IPS-15b (cell line): ENCODE data around the gene TSNAX.
"Not testable (repeated sequence)": the region's sequence is repeated elsewhere in the genome, so short reads cannot be mapped to it uniquely, and the experiment has no call there.

Experiments
- H3K27me3 ChIP-seq: one replicate; pipeline ENCODE4 v1.6.1; 2013; ENCODE audit warnings: low read length; ENCODE audit not compliant: control insufficient read depth, insufficient read depth
- H3K36me3 ChIP-seq: one replicate; pipeline ENCODE4 v1.6.1; 2013; ENCODE audit warnings: low read length; ENCODE audit not compliant: control insufficient read depth, insufficient read depth
- H3K4me1 ChIP-seq: one replicate; pipeline ENCODE4 v1.6.1; 2013; ENCODE audit warnings: mild to moderate bottlenecking, low read length; ENCODE audit not compliant: control insufficient read depth, insufficient read depth
- H3K4me3 ChIP-seq: one replicate; pipeline ENCODE4 v1.5.1; 2013; ENCODE audit warnings: low read depth, low read length
- H3K9ac ChIP-seq: one replicate; pipeline ENCODE4 v1.6.1; 2013; ENCODE audit warnings: low read depth, mild to moderate bottlenecking, low read length
- H3K9me3 ChIP-seq: one replicate; pipeline ENCODE4 v1.6.1; 2013; ENCODE audit warnings: mild to moderate bottlenecking, low read length; ENCODE audit not compliant: control insufficient read depth, insufficient read depth

Gene TSNAX

DNA sequence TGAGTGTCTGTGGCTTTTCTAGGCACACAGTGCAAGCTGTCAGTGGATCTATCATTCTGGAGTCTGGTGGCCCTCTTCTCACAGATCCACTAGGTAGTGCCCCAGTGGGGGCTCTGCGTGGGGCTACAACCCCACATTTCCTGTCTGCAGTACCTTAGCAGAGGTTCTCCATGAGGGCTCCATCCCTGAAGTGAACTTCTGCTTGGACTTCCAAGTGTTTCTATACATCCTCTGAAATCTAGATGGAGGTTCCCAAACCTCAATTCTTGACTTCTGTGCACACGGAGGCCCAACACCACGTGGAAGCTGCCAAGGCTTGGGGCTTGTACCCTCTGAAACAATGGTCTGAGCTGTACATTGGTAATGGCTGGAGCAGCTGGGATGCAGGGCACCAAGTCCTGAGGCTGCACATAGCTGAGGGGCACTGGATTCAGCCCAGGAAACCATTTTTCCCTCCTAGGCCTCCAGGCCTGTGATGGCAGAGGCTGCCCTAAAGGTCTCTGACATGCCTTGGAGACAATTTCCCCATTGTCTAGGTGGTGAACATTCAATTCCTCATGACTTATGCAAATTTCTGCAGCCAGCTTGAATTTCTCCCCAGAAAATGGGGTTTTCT, 29.2 kb upstream of the TSNAX start:
- Histone ChIP-seq H3K4me3 (no peak overlapping the region), H3K9ac (no peak overlapping the region), H3K36me3 (no peaks in the 10 kb centered on the region), H3K4me1 (no peaks in the 10 kb centered on the region), H3K9me3 (no peaks in the 10 kb centered on the region), H3K27me3 (no peaks in the 10 kb centered on the region)

DNA sequence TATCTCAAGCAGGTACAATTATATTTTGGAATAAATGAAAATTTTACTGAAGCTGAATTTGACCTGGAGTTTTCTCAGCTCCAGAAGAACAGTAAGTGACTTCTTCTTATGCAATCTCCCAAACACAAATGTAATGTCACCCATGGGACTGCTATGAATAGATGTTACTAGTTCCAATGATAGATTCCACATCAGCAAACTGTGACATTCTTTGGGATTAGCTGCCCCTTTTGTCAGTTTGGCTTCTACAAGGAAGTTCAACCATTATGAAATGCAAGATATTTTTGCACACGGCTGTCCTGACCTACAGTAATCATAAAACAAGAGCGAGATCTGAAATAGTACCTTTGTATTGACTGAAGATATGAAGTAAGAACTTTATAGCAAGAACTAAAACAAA, 27.8 kb upstream of the TSNAX start:
- H3K36me3 ChIP-seq, result no peaks in the 10 kb centered on the region
- H3K27me3 ChIP-seq, result no peaks in the 10 kb centered on the region
- no peaks in the 10 kb centered on the region for H3K4me1 ChIP-seq
- H3K9ac ChIP-seq, result no peak overlapping the region
- H3K4me3 ChIP-seq, result no peak overlapping the region
- no peaks in the 10 kb centered on the region for H3K9me3 ChIP-seq

DNA sequence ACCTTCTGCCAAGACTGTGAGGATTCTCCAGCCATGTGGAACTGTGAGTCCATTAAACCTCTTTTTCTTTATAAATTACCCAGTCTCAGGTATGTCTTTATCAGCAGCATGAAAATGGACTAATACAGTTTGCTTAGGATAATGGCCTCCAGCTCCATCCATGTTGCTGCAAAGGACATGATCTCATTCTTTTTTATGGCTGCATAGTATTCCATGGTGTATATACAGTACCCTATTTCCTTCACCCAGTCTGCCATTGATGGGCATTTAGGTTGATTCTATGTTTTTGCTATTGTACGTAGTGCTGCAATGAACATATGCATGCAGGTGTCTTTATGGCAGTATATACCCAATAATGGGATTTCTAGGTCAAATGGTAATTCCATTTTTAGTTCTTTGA, 25.3 kb upstream of the TSNAX start:
- H3K36me3 ChIP-seq, H3K27me3 ChIP-seq, H3K9me3 ChIP-seq, H3K4me3 ChIP-seq, H3K4me1 ChIP-seq, H3K9ac ChIP-seq: not testable (repeated sequence)

GRCh38 chr1:231507476-231508355, 20.8 kb upstream of the TSNAX start:
- H3K4me3 ChIP-seq, result no peak overlapping the region
- no peaks in the 10 kb centered on the region for H3K4me1 ChIP-seq
- no peaks in the 10 kb centered on the region for H3K36me3 ChIP-seq
- H3K9me3 ChIP-seq, result no peaks in the 10 kb centered on the region
- no peak overlapping the region for H3K9ac ChIP-seq
- no peaks in the 10 kb centered on the region for H3K27me3 ChIP-seq

DNA sequence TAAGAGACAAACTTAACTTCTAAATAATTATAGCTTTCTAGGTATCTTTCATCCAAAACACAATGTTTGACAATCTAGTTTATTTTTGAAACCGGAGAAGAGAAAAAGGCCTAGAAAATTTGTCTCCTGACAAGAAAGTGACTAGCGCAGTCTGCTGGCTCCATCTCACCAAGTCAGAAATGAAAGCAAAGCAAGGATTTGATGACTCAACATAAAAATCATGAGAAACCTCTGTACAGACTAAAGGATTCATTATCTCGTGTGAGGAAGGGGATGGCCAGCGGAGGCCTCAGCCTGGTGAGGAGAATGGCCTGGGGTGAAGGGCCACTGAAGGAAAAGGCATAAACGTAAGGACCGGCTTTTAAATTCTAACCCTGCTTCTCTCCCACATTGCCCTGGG, 20.0 kb upstream of the TSNAX start:
- Histone ChIP-seq H3K36me3 (no peaks in the 10 kb centered on the region), H3K27me3 (no peaks in the 10 kb centered on the region), H3K4me3 (no peak overlapping the region), H3K4me1 (no peaks in the 10 kb centered on the region), H3K9ac (no peak overlapping the region), H3K9me3 (no peaks in the 10 kb centered on the region)

- no peaks in the 10 kb centered on the region for H3K9me3 ChIP-seq
- no peak overlapping the region for H3K4me3 ChIP-seq
- H3K36me3 ChIP-seq, result no peaks in the 10 kb centered on the region
- H3K27me3 ChIP-seq, result no peaks in the 10 kb centered on the region
- no peak overlapping the region for H3K9ac ChIP-seq
- H3K4me1 ChIP-seq, result no peaks in the 10 kb centered on the region
Observed at GRCh38 chr1:231508941-231509340, 19.5 kb upstream of the TSNAX start.

GRCh38 chr1:231512147-231512698, 16.2 kb upstream of the TSNAX start:
- Histone ChIP-seq H3K36me3 (no peaks in the 10 kb centered on the region), H3K9me3 (no peaks in the 10 kb centered on the region), H3K27me3 (no peaks in the 10 kb centered on the region), H3K4me1 (no peaks in the 10 kb centered on the region), H3K4me3 (no peak overlapping the region), H3K9ac (no peak overlapping the region)

DNA sequence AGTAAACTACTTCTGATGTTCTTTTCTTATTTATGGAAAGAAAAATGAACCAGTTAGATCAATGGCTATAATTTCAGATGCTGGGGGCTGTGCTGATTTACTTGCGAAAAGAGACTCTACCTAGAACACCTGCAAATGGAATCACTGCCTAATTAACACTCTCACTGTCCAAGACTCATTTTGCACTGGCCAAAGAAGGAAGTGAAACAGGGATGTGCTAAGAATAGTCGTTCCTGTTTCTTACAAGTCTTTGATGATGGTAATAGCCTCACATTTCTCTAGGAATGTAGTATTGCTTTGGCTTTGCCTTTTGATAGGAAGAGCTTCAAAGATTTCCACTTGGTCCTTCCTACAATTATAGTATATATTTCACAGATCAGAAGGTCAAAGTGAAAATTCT, 12.7 kb upstream of the TSNAX start:
- no peaks in the 10 kb centered on the region for H3K36me3 ChIP-seq
- no peak overlapping the region for H3K9ac ChIP-seq
- no peaks in the 10 kb centered on the region for H3K4me1 ChIP-seq

GRCh38 chr1:231517076-231517475, 11.4 kb upstream of the TSNAX start:
- no peaks in the 10 kb centered on the region for H3K36me3 ChIP-seq
- no peaks in the 10 kb centered on the region for H3K9me3 ChIP-seq
- no peak overlapping the region for H3K4me3 ChIP-seq
- no peaks in the 10 kb centered on the region for H3K4me1 ChIP-seq
- H3K27me3 ChIP-seq, result no peaks in the 10 kb centered on the region
- no peak overlapping the region for H3K9ac ChIP-seq

More for the DNA sequence above, 12.7 kb upstream of the TSNAX start:
- H3K27me3 ChIP-seq, result no peaks in the 10 kb centered on the region
- no peaks in the 10 kb centered on the region for H3K9me3 ChIP-seq
- H3K4me3 ChIP-seq, result no peak overlapping the region

DNA sequence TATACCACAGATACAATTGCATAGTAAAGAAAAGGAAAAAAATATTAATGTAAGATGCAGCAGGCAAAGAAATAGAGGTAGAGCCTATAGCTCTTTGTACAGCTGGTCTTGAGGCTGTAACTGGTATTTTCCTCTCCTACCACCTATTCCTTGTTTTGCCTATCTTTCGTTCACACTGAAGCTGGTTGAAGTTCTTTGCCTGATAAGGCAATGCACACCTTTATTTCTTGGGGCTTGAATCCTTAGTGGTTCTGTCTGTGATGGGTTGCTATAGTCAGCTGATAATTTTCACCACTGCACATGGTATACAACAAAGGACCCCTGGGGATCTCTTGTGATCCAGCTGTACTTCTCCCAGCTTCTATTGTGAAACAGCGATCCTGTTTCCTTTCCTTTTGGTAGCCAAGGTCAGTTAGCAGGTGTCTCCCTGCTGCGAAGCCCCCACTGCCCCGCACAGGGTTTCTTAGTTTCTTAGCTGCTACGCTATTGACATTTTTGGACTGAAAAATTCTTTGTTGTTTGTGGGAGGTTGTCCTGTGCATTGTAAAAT, 9.9 kb upstream of the TSNAX start:
- Histone ChIP-seq H3K9ac (no peak overlapping the region), H3K4me3 (no peak overlapping the region), H3K4me1 (no peaks in the 10 kb centered on the region), H3K36me3 (no peaks in the 10 kb centered on the region), H3K27me3 (no peaks in the 10 kb centered on the region), H3K9me3 (no peaks in the 10 kb centered on the region)

- Histone ChIP-seq H3K4me3 (no peak overlapping the region), H3K27me3 (no peaks in the 10 kb centered on the region), H3K36me3 (no peaks in the 10 kb centered on the region)
Observed at GRCh38 chr1:231519166-231519565, 9.3 kb upstream of the TSNAX start.

DNA sequence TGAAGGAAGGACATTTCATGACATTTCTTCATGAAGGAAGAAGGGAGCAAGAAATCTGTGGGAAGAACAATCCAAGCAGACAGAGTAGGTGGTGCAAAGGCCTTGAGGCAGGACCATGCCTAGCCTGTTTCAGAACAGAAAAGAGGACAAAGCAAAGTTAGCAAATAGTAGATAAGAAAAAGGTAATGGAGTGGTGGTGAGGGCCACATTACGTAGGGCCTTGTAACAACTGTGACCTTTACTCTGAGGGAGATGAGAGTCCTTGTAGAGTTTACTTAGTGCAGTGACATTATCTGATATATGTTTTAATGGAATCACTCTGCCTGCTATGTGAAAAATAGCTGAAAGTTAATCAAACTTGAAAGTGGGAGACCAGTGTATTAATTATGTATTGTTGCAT, 6.4 kb upstream of the TSNAX start:
- Histone ChIP-seq H3K27me3 (no peaks in the 10 kb centered on the region), H3K9ac (no peak overlapping the region), H3K4me1 (no peaks in the 10 kb centered on the region), H3K4me3 (no peak overlapping the region), H3K36me3 (no peaks in the 10 kb centered on the region), H3K9me3 (no peaks in the 10 kb centered on the region)

More at GRCh38 chr1:231519166-231519565, 9.3 kb upstream of the TSNAX start:
- Histone ChIP-seq H3K9me3 (no peaks in the 10 kb centered on the region), H3K4me1 (no peaks in the 10 kb centered on the region), H3K9ac (no peak overlapping the region)
